Cardiac muscle cell (in vitro differentiated cells and primary cell): Measurements from ENCODE around the gene KRTAP8-1. TPM values are rescaled to one million over a fixed set of nuclear protein-coding genes. Genes with fewer than 3 reads are reported as not detected.

Experiments
- DNase-seq, 2 donors: peaks; one replicate each; pipeline versions ENCODE4 v3.0.0 to v3.0.0-alpha.2; 2010 to 2017; ENCODE audit warnings: low read depth in 1 of 2, low spot score in 1 of 2
- H3K27ac ChIP-seq: fragments of 200-600 bp; sonication (generic); 2 replicates; pipeline ENCODE4 v1.5.1; 2016
- H3K27me3 ChIP-seq: fragments of 200-600 bp; sonication (generic); 2 replicates; pipeline ENCODE4 v1.6.0; 2016; ENCODE audit warnings: control low read depth
- H3K36me3 ChIP-seq: fragments of 200-600 bp; sonication (generic); 2 replicates; pipeline ENCODE4 v1.5.1; 2016; ENCODE audit warnings: control low read depth
- H3K4me1 ChIP-seq: fragments of 200-600 bp; sonication (generic); 2 replicates; pipeline ENCODE4 v1.8.1; 2017; ENCODE audit warnings: low read depth, mild to moderate bottlenecking, mixed run types
- H3K4me3 ChIP-seq: fragments of 200-600 bp; sonication (generic); 2 replicates; pipeline ENCODE4 v1.5.1; 2016; ENCODE audit warnings: mild to moderate bottlenecking
- H3K9me3 ChIP-seq: fragments of 200-600 bp; sonication (generic); 2 replicates; pipeline ENCODE4 v1.5.1; 2017; ENCODE audit warnings: low read depth, mild to moderate bottlenecking, control low read depth
- polyA plus RNA-seq: library from polyadenylated mRNA; unstranded; fragments of >200 nt; fragmentation: Nextera tagmentation; extraction: Ambion mirVana; gene quantifications from 2 replicates; pipeline ENCODE4 v1.2.1, GENCODE V29; 2016
- total RNA-seq: library from RNA; depleted of rRNA; stranded (reverse); fragments of >200 nt; gene quantifications from 2 replicates; pipeline ENCODE4 v1.2.3, GENCODE V29; 2016
- TF ChIP-seq, protein P1 (sequence below): IDR thresholded peaks from 2 replicates; pipeline ENCODE4 v1.5.1; 2012; ENCODE audit warnings: low read depth, mild to moderate bottlenecking, low read length

The KRTAP8-1 gene
- total and polyA plus RNA-seq, 2 experiments from 2014 or later = not detected

DNA sequence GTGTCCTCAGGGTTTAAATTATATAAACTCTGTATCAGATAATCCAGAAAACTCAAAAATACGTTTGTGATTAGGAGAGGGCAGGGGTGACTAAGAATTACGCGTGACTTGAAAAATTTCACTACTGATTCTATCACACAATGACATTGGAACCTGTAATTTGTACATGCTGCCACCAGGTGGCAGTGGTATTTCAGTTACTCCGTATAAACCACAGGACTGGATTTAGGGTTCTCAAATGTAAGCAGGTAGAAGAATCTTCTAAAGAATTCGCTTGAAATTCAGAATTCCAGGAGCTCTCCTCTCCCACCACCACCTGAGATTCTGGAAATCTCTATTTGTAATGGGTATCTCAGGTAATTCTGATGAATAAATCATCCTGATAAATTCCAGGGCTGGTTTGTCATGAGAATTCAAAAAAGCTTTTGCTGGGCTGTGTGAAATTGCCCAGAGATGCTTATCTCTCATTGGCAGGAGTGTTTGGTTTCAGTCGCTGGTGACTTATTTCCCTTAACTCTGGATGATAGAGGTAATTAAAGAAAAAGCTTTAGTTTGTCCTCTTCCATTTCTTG is 18.2 kb upstream of the KRTAP8-1 start:
- DNase-seq = peak; percentile 0 to 9
- Histone ChIP-seq H3K27ac (no peak overlapping the region), H3K27me3 (no peaks in the 10 kb centered on the region), H3K36me3 (no peaks in the 10 kb centered on the region), H3K4me1 (no peaks in the 10 kb centered on the region), H3K4me3 (no peak overlapping the region), H3K9me3 (no peaks in the 10 kb centered on the region)
- TF ChIP-seq, protein P1, sequence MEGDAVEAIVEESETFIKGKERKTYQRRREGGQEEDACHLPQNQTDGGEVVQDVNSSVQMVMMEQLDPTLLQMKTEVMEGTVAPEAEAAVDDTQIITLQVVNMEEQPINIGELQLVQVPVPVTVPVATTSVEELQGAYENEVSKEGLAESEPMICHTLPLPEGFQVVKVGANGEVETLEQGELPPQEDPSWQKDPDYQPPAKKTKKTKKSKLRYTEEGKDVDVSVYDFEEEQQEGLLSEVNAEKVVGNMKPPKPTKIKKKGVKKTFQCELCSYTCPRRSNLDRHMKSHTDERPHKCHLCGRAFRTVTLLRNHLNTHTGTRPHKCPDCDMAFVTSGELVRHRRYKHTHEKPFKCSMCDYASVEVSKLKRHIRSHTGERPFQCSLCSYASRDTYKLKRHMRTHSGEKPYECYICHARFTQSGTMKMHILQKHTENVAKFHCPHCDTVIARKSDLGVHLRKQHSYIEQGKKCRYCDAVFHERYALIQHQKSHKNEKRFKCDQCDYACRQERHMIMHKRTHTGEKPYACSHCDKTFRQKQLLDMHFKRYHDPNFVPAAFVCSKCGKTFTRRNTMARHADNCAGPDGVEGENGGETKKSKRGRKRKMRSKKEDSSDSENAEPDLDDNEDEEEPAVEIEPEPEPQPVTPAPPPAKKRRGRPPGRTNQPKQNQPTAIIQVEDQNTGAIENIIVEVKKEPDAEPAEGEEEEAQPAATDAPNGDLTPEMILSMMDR = no peak

DNA sequence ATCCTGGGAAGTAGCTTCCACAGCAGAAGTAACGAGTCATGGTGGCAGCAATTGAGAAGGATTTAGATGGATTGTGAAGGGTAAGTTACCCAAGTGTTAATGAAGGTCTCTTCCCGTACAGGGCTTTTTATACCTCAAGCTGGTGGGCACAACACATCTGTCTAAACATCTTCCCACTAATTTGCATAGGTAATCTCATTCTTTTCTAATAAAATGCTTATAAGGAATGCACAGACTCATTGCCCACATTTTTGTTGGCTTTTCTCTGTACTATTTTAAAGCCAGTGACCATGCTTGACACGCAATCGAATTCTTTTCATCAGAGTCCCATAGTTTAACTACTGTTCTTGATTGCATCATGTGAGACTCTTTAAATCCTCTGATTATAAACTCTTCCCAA is 16.6 kb upstream of the KRTAP8-1 start, which contains the start of gene KRTAP7-1:
TSS of gene KRTAP7-1 (minus strand) at position 101 of the 400 bp plus-strand sequence. CDS start at position 40, 61 bp downstream.
- DNase-seq = no peak
- Histone ChIP-seq H3K27ac (no peak within 1 kb of the TSS), H3K4me1 (no peaks in the 10 kb centered on the region), H3K36me3 (no peaks in the 10 kb centered on the region), H3K4me3 (no peak within 1 kb of the TSS), H3K27me3 (no peaks in the 10 kb centered on the region), H3K9me3 (no peaks in the 10 kb centered on the region)
- TF ChIP-seq, protein P1 = no peak

DNA sequence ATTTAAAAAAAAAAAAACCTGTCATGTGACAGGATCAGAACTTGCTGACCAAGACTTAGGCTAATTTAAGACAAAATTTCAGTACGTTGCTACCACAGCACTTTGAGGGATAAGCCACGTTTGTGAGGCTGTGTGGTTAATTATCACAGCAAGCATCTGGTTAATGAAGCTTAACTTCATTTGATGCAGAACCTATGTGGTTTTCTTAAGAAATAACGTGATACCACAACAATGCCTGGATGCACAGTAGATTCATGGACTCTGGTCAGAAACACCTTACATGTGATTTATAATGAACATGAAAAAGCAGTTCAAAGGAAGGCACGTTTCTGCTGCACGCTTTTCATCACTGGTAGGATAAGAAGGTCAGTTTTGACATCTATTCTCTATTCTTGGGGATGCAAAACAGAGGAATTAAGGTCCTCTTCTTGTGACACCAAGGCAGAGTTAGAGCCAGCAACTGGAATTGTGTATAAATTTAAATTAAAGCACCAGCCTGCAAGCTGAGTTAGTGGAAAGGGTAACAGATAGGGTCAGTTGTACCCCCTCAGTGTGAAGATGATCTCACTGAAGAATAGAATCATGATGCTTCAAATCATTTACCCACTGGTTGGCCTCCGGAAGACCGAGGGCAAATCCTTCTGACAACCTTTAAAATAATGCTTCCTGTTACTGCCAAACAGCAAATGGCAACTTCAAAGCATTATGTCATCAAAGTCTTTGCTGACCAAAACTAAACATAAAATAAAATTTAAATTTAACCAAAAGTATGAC is 6.0 kb upstream of the KRTAP8-1 start:
- Histone ChIP-seq H3K4me1 (no peaks in the 10 kb centered on the region), H3K9me3 (no peaks in the 10 kb centered on the region), H3K4me3 (no peak overlapping the region), H3K36me3 (no peaks in the 10 kb centered on the region), H3K27ac (no peak overlapping the region), H3K27me3 (no peaks in the 10 kb centered on the region)
- TF ChIP-seq, protein P1 = no peak
- no peak for DNase-seq

DNA sequence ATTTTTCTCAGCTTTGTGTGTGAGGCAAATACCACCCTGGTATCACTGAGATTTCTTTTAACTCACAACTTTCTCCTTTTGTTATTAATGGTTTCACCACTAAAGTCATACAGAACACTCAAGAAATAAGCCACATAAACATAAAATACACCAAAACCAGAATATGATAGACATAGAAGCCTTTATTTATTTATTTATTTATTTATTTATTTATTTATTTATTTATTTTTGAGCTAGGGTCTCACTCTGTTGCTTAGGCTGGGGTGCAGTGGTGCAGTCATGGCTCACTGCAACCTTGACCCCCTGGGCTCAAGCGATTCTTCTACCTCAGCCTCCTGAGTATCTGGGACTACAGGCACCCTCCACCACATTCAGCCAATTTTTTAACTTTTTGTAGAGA is 12.5 kb downstream of the KRTAP8-1 start:
- TF ChIP-seq, protein P1 = no peak
- no peaks in the 10 kb centered on the region for H3K9me3 ChIP-seq
- no peak overlapping the region for H3K4me3 ChIP-seq
- H3K27ac ChIP-seq = no peak overlapping the region
- H3K27me3 ChIP-seq = no peaks in the 10 kb centered on the region
- no peaks in the 10 kb centered on the region for H3K4me1 ChIP-seq
- H3K36me3 ChIP-seq = no peaks in the 10 kb centered on the region
- no peak for DNase-seq

DNA sequence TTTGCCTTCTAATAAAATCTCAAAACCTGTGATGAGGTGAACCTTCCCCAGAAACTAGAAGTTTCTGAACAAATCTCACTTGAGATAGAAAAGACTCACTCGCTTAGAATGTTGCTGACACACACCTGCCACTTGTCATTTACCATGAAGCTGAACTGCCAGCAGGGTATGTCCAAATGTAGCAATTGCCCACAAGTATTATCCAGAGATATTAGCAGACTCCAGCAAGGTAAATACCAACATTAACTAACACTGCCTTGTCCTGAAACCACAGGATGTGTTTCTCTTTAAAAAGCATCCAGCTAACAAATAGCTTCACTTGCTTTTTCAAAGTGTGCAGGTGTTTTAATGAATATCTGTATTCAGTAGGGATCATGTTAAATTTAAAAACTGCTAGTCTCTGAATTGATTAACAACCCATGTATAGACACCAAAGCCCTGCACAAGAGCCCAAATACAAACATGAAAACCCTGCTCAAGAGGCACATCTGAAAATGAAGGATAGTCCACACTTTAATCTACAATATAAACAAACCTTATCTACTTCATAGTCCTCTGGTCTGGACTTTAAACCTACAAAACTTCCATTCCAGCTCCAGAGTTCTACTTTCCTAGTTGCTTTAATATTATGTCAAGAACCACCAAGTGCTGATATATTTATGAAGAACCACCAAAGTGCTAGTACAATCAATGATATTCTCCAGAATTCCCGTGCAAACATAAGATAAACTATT is 19.3 kb downstream of the KRTAP8-1 start:
- no peaks in the 10 kb centered on the region for H3K27me3 ChIP-seq
- TF ChIP-seq, protein P1 = no peak
- DNase-seq = no peak
- no peaks in the 10 kb centered on the region for H3K4me1 ChIP-seq
- no peaks in the 10 kb centered on the region for H3K9me3 ChIP-seq
- H3K4me3 ChIP-seq = no peak overlapping the region
- no peaks in the 10 kb centered on the region for H3K36me3 ChIP-seq
- no peak overlapping the region for H3K27ac ChIP-seq
